ENCODE measurements around the gene DNAJC21. TPM values are rescaled to one million over a fixed set of nuclear protein-coding genes. Genes with fewer than 3 reads are reported as not detected.

The DNAJC21 gene
- total RNA-seq, 2 donors from 2014 or later, result 30.6 to 36.5 TPM

GRCh38 chr5:34898258-34898895 lies 31.0 kb upstream of the DNAJC21 start:
- DNase-seq (ENCODE audit: low spot score), result peak; percentile 71
- intact Hi-C loops (cut with DNase I), result loop anchor here (1.0 to 10.0 kb wide), 3 partner anchors 244 to 412 kb away; partner anchors contain the start of gene RAI14
- H3K27me3 ChIP-seq (replicated peaks; ENCODE audit: insufficient read depth), result no peaks in the 10 kb centered on the region
- H3K27ac ChIP-seq, result no peak overlapping the region
- H3K4me1 ChIP-seq (replicated peaks), result no peaks in the 10 kb centered on the region
- WGBS, result 0% methylated on average over 3 of the region's 3 CpGs
- no peaks in the 10 kb centered on the region for H3K9me3 ChIP-seq
- no peaks in the 10 kb centered on the region for H3K36me3 ChIP-seq
- TF ChIP-seq POLR2AphosphoS5 (IDR thresholded peaks at IDR 0.05), result peak; percentile 24
- TF ChIP-seq, protein P1, sequence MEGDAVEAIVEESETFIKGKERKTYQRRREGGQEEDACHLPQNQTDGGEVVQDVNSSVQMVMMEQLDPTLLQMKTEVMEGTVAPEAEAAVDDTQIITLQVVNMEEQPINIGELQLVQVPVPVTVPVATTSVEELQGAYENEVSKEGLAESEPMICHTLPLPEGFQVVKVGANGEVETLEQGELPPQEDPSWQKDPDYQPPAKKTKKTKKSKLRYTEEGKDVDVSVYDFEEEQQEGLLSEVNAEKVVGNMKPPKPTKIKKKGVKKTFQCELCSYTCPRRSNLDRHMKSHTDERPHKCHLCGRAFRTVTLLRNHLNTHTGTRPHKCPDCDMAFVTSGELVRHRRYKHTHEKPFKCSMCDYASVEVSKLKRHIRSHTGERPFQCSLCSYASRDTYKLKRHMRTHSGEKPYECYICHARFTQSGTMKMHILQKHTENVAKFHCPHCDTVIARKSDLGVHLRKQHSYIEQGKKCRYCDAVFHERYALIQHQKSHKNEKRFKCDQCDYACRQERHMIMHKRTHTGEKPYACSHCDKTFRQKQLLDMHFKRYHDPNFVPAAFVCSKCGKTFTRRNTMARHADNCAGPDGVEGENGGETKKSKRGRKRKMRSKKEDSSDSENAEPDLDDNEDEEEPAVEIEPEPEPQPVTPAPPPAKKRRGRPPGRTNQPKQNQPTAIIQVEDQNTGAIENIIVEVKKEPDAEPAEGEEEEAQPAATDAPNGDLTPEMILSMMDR (IDR thresholded peaks at IDR 0.05), result peak; percentile 77 to 92 (median 84)
- no peak for TF ChIP-seq POLR2A (IDR thresholded peaks at IDR 0.05)
- no peak overlapping the region for H3K4me3 ChIP-seq

GRCh38 chr5:34899066-34899465 lies 30.3 kb upstream of the DNAJC21 start:
- 85% methylated on average over 2 of the region's 2 CpGs for WGBS
- H3K27ac ChIP-seq, result no peak overlapping the region
- DNase-seq (ENCODE audit: low spot score), result no peak
- no peak overlapping the region for H3K4me3 ChIP-seq
- H3K4me1 ChIP-seq (replicated peaks), result no peaks in the 10 kb centered on the region
- intact Hi-C loops (cut with DNase I), result loop anchor here (2.0 to 10.0 kb wide), 2 partner anchors 244 to 376 kb away; partner anchors contain the start of gene RAI14
- TF ChIP-seq POLR2AphosphoS5 (IDR thresholded peaks at IDR 0.05) (no peak), POLR2A (IDR thresholded peaks at IDR 0.05) (no peak)
- TF ChIP-seq, protein P1 (IDR thresholded peaks at IDR 0.05), result no peak
- no peaks in the 10 kb centered on the region for H3K9me3 ChIP-seq
- no peaks in the 10 kb centered on the region for H3K36me3 ChIP-seq
- no peaks in the 10 kb centered on the region for H3K27me3 ChIP-seq (replicated peaks; ENCODE audit: insufficient read depth)

GRCh38 chr5:34900652-34901051 lies 28.7 kb upstream of the DNAJC21 start:
- no peaks in the 10 kb centered on the region for H3K4me1 ChIP-seq (replicated peaks)
- no peak for DNase-seq (ENCODE audit: low spot score)
- no peak overlapping the region for H3K4me3 ChIP-seq
- H3K36me3 ChIP-seq, result no peaks in the 10 kb centered on the region
- intact Hi-C loops (cut with DNase I), result no loop called here
- H3K9me3 ChIP-seq, result no peaks in the 10 kb centered on the region
- H3K27ac ChIP-seq, result no peak overlapping the region
- no peaks in the 10 kb centered on the region for H3K27me3 ChIP-seq (replicated peaks; ENCODE audit: insufficient read depth)
- 82% methylated on average over 6 of the region's 6 CpGs for WGBS
- TF ChIP-seq, protein P1 (IDR thresholded peaks at IDR 0.05), result no peak
- no peak for TF ChIP-seq POLR2AphosphoS5 (IDR thresholded peaks at IDR 0.05)
- no peak for TF ChIP-seq POLR2A (IDR thresholded peaks at IDR 0.05)

DNA sequence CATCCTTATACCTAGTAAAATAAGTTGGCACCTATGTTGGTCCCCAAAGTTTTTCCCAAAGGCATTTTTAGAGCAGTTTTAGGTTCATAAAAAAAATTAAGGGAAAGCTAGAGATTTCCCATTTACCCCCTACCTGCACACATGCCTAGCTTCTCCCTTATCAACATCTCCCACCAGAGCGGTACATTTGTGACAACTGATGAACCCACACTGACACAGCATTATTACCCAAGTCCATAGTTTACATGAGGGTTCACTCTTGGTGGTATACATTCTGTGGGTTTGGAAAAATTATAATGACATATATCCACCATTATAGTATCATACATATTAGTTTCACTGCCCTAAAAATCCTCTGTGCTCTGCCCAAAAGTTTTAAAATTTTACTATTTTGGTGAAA lies 26.1 kb upstream of the DNAJC21 start:
- Histone ChIP-seq H3K4me3 (no peak overlapping the region), H3K27ac (no peak overlapping the region), H3K9me3 (no peaks in the 10 kb centered on the region), H3K4me1 (replicated peaks) (no peaks in the 10 kb centered on the region), H3K36me3 (no peaks in the 10 kb centered on the region), H3K27me3 (replicated peaks; ENCODE audit: insufficient read depth) (no peaks in the 10 kb centered on the region)
- TF ChIP-seq POLR2A (IDR thresholded peaks at IDR 0.05) (no peak), POLR2AphosphoS5 (IDR thresholded peaks at IDR 0.05) (no peak)
- TF ChIP-seq, protein P1 (IDR thresholded peaks at IDR 0.05), result no peak
- WGBS, result 94% methylated on average over 1 of the region's 1 CpG
- intact Hi-C loops (cut with DNase I), result no loop called here
- DNase-seq (ENCODE audit: low spot score), result no peak

- H3K27me3 ChIP-seq (replicated peaks; ENCODE audit: insufficient read depth), result no peaks in the 10 kb centered on the region
- DNase-seq (ENCODE audit: low spot score), result no peak
- TF ChIP-seq POLR2AphosphoS5 (IDR thresholded peaks at IDR 0.05) (no peak), POLR2A (IDR thresholded peaks at IDR 0.05) (no peak)
- TF ChIP-seq, protein P1 (IDR thresholded peaks at IDR 0.05), result peak in 1 of 4 experiments; percentile 16
- no peaks in the 10 kb centered on the region for H3K9me3 ChIP-seq
- WGBS, result 80% methylated on average over 2 of the region's 2 CpGs
- H3K27ac ChIP-seq, result no peak overlapping the region
- no peaks in the 10 kb centered on the region for H3K36me3 ChIP-seq
- intact Hi-C loops (cut with DNase I), result no loop called here
- H3K4me1 ChIP-seq (replicated peaks), result no peaks in the 10 kb centered on the region
- no peak overlapping the region for H3K4me3 ChIP-seq
These were observed 23.8 kb upstream of the DNAJC21 start for GRCh38 chr5:34905564-34905963.
